ENCODE results near the gene CHST13. TPM values are rescaled to one million over a fixed set of nuclear protein-coding genes. Genes with fewer than 3 reads are reported as not detected.
"Not testable (repeated sequence)": the region's sequence is repeated elsewhere in the genome, so short reads cannot be mapped to it uniquely, and the experiment has no call there.

CHST13 gene
- total and polyA plus RNA-seq, 5 experiments from 2014 or later: 0.14 TPM; not detected in 4

DNA sequence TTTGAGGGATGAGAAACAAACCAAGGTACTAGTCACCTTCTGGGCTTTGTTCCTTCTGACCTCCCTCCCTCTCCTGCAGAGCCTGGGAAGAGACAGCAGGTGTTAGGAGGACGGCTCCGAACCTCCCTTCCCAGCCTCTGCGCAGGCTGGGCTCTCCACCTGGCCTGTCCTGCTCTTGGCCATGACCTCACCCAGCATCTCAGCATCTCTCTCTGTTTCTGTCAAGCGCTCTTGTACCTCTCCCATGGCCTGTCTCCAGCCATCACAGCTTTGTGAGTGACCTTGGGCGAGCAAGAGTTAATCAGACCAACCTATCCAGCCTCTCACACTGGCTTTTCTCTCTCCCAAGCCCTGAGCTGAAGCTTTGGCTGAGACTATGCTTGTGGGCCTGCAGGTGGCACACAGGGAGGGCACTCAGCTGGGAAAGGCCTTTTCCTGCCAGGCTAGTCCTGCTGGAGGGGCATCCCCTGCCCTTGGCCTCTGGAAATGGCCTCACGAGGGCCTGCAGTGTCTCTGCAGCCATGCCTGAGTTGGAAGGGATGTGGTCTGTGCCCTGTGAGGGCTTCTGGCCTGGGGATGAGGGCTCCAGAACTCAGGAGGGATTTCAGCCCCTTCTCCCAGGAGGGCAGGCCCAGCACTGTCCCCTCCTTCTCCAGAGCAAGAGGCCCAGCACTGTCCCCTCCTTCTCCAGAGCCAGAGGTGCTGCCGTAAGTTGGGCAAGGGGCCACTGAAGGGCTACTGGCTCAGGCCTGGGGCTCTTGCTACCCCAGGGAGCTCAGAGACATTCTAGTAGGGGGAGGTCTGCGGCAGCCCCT, 2.1 kb downstream of the CHST13 start:
- Mint-ChIP-seq H3K36me3 (no peaks in the 10 kb centered on the region), H3K9me3 (no peaks in the 10 kb centered on the region), H3K4me1 (peaks cover 0 to 10% (median 3%) of the 10 kb centered on the region in 4 donors), H3K27me3 (peaks cover 4 to 37% (median 14%) of the 10 kb centered on the region in 5 donors), H3K4me3 (no peak overlapping the region), H3K27ac (no peak overlapping the region)
- peak in 1 of 10 donors; percentile 56 for DNase-seq
- POLR2A ChIA-PET: no interaction called here
- no peak for ATAC-seq

DNA sequence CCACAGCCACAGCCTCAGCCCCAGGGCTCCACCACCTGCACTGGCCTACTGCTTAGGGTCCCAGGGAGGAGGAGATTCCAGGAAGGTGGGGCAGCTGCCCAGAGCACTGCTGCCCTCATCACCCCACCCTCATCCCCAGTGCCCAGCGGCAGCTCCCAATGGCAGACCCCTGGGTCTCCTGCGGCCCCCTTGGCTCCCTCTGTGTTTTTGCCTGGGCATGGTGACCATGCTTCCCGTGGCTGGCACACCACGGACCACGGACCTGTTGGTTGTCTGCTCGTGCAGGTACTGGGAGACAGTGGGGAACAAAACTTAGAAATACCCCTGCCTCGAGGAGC, 2.7 kb downstream of the CHST13 start:
- H3K36me3 Mint-ChIP-seq: no peaks in the 10 kb centered on the region

DNA sequence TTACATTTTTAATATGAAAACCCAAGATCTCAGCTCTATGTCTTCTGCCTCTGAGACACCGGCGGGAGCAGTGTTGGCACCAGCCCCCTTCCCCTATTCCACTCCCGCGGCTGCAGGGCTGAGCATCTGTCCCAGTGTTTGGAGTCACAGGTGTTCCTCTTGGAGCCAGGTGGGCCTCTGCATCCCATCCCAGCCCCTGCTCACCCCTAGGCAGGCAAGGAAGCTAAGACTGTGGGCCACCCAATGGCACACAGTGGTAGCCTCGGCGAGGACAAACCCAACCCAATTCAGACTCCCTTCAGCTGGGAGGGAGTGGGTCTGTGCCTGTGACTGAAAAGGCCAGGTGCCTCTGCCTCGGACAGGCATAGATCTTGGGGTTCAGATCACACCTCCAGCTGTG, 3.1 kb downstream of the CHST13 start:
- H3K9me3 Mint-ChIP-seq: no peaks in the 10 kb centered on the region
- peaks cover 4 to 32% (median 13%) of the 10 kb centered on the region in 5 donors for H3K27me3 Mint-ChIP-seq
- no peak overlapping the region for H3K27ac Mint-ChIP-seq
- H3K4me3 Mint-ChIP-seq: no peak overlapping the region
- H3K4me1 Mint-ChIP-seq: peaks cover 0 to 10% (median 3%) of the 10 kb centered on the region in 4 donors
- no peaks in the 10 kb centered on the region for H3K36me3 Mint-ChIP-seq
- POLR2A ChIA-PET: no interaction called here
- no peak for ATAC-seq
- peak in 1 of 10 donors; percentile 50 for DNase-seq

More for the DNA sequence above, 2.7 kb downstream of the CHST13 start:
- peaks cover 4 to 36% (median 14%) of the 10 kb centered on the region in 5 donors for H3K27me3 Mint-ChIP-seq
- H3K4me3 Mint-ChIP-seq: no peak overlapping the region
- no peak overlapping the region for H3K27ac Mint-ChIP-seq
- H3K9me3 Mint-ChIP-seq: no peaks in the 10 kb centered on the region
- DNase-seq (no peak), ATAC-seq (no peak)
- POLR2A ChIA-PET: no interaction called here
- peaks cover 0 to 10% (median 3%) of the 10 kb centered on the region in 4 donors for H3K4me1 Mint-ChIP-seq

DNA sequence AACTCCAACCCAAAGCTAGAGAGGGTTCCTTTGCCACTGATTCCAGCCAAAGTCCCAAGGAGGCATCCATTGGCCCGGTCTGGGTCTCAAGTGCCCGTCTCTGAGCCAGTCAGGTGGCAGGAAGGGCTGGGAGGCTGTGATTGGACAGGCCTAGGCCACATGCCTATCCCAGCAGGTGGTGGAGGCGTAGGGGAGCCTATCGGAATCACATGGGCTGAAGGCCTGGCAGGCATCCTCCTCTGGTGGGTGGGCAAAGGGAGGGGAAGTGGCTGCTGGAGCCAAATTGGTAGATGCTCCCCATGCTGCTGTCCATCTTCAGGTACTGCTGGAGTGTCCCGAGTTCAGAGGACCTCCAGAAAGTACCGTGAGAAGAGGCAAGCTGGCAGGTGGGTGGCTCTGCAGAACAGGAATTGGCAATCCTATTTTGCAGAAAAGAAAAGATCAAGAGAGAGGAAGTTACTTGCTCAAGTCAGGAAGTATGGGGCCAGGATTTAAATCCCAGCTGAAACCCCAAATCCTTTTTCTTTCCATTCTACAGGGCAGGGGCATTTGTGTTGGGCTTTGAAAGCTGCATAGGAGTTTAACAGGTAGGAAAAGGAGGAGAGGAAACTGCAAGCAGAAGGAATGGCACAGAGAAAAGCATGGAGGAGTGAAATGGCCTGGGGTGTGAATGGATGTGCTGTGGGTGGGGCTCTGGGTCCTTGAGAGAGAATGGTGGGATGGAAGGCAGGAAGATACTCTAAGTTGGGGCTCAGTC, 3.7 kb downstream of the CHST13 start:
- H3K4me3 Mint-ChIP-seq: no peak overlapping the region
- DNase-seq: peak in 1 of 10 donors; percentile 35
- peaks cover 0 to 10% (median 0%) of the 10 kb centered on the region in 4 donors for H3K4me1 Mint-ChIP-seq
- H3K27me3 Mint-ChIP-seq: peaks cover 2 to 26% (median 7%) of the 10 kb centered on the region in 5 donors
- POLR2A ChIA-PET: no interaction called here
- H3K27ac Mint-ChIP-seq: peak overlapping the region in 2 of 10 donors; percentile 13 to 28
- no peaks in the 10 kb centered on the region for H3K36me3 Mint-ChIP-seq
- ATAC-seq: no peak
- H3K9me3 Mint-ChIP-seq: no peaks in the 10 kb centered on the region

DNA sequence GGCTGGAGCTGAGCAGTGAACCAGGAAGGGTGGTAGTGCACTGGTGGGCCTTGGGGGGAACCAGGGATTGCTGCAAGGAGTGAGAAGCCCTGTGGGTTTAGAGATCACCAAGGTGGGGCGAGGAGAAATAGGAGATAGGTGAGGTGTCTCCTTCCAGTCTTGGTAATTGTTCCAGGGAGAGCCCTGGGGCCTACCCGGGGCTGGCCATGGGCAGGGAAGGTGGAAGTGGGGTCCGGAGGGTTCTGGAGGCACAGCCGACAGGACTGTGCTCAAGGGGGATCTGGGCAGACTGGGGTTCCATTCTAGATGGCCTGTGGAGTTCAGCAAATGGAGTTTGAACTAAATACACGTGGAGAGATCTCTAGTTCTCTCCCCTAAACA, 4.5 kb downstream of the CHST13 start:
- POLR2A ChIA-PET: no interaction called here
- peak in 1 of 10 donors; percentile 43 for DNase-seq
- H3K9me3 Mint-ChIP-seq: no peaks in the 10 kb centered on the region
- H3K4me3 Mint-ChIP-seq: no peak overlapping the region
- H3K36me3 Mint-ChIP-seq: no peaks in the 10 kb centered on the region
- no peak overlapping the region for H3K27ac Mint-ChIP-seq
- no peak for ATAC-seq
- peaks cover 0 to 10% (median 0%) of the 10 kb centered on the region in 4 donors for H3K4me1 Mint-ChIP-seq
- H3K27me3 Mint-ChIP-seq: peaks cover 0 to 18% (median 2%) of the 10 kb centered on the region in 5 donors

DNA sequence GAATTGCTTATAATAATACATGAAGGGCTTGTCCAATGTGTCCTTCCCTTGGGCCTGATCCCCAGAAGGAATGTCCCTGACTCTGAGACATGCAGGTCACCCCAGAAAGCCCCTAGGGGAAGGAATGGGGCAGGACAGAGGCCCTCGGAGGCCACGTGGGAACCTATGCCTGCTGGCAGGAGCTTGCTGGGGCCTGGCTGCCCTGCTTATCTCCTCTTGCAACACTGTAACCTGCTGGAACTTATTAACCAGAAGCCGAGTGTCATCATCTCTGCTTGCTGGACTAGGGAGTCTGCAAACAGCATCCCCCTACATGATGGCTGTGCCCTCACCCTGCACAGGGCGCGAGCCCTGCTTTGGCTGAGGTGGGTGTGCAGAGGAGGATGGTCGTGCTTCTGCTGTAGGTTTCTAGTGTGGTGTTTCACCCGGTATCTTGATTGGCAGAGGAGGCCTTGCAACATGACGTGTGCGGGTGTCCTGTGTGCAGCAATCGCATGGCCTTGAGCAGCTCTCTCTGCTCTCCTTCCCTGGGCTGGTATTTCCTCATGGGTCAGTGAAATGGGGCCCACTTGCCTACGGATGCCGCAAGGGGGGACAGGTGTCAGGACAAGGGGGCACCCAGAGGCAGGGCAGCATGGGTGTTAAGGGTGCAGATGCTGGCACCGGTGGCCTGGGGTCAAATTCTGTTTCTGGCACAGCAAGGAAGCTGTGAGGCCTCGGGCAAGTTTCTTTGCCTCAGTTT, 5.0 kb downstream of the CHST13 start:
- DNase-seq (peak in 1 of 10 donors; percentile 44), ATAC-seq (no peak)
- Mint-ChIP-seq H3K9me3 (no peaks in the 10 kb centered on the region), H3K27ac (peak overlapping the region in 1 of 10 donors; percentile 1), H3K4me3 (no peak overlapping the region), H3K4me1 (peaks cover 0 to 10% (median 0%) of the 10 kb centered on the region in 4 donors), H3K36me3 (no peaks in the 10 kb centered on the region), H3K27me3 (peaks cover 0 to 18% (median 2%) of the 10 kb centered on the region in 5 donors)
- POLR2A ChIA-PET: no interaction called here

DNA sequence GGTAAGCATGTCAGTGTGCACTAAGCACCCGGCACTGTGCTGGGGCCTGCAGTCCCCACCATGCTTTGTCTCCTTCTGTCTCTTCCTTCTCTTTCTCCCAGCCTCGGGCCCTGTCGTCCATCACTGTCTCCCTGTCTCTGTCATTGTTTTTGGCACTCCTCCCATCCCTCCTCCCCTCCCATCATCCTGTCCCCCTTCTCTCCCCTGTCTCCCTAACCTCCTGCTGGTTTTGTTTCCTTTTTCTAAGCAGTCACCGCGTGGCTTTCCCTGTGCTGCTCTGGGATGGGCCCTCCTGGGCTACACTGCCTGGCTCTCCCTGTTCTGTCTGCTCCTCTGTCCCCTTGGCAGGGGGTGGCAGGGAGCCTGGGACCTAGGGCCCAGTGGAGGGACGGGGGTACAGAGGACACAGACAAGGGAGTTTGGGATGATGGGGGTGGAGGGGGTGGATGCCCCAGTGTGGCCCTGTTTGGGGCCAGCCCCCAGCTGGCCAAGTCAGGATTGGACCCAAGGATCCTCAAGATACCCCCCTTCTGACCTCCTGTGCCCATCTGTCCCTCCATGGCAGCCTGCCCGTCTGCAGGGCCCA, 5.7 kb downstream of the CHST13 start:
- Mint-ChIP-seq H3K36me3 (no peaks in the 10 kb centered on the region), H3K4me3 (no peak overlapping the region), H3K9me3 (no peaks in the 10 kb centered on the region), H3K27me3 (peaks cover 0 to 23% (median 5%) of the 10 kb centered on the region in 5 donors), H3K4me1 (peaks cover 0 to 10% (median 0%) of the 10 kb centered on the region in 4 donors), H3K27ac (no peak overlapping the region)
- POLR2A ChIA-PET: no interaction called here
- ATAC-seq (no peak), DNase-seq (peak in 1 of 10 donors; percentile 50)

DNA sequence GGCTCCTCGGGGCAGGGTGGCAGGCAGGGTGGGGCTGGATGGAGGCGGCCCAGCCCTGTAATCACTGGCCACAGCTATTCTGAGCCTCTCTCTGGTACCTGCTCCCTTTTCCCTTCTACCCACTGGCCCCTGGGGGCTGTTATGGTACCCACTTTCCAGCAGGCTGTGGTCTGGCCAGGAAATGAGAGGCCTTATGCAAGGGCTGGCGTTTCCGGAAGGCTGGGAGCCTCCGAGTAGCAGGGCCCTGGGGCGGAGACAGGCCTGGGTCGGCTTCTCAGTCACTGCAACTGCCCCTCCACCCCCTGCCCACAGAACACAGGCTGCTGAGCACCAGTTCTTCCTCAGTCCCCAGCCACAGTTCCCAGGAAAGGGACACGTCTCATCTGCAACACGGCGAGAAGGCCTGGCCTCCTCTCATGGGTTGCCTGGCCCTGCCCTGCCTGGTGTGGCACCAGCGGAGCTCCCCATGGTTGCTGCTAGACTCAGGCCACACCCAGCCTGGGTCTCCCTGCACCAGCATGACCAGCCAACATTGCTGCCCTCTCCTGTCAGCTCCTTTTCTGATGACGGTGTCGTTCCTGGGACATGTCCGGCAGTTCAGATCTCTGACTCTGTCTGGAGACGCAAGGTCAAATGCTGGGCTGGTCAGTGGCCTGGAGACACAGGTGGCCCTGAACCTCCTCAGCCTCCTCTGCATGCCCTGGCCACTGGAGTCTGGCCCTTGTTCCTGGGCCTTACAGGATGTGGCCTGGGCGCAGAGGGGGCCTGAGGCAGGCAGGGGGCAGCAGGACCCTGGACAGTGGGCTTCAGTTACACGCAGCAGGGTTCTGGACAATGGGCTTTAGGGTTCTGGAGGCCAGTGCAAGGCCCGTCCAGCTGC, 6.5 kb downstream of the CHST13 start:
- Mint-ChIP-seq H3K27ac (peak overlapping the region in 1 of 10 donors; percentile 26), H3K27me3 (peaks cover 0 to 23% (median 6%) of the 10 kb centered on the region in 5 donors), H3K9me3 (no peaks in the 10 kb centered on the region), H3K36me3 (no peaks in the 10 kb centered on the region), H3K4me3 (no peak overlapping the region), H3K4me1 (peaks cover 0 to 10% (median 0%) of the 10 kb centered on the region in 4 donors)
- ATAC-seq (no peak), DNase-seq (peak in 1 of 10 donors; percentile 59)
- POLR2A ChIA-PET: no interaction called here

DNA sequence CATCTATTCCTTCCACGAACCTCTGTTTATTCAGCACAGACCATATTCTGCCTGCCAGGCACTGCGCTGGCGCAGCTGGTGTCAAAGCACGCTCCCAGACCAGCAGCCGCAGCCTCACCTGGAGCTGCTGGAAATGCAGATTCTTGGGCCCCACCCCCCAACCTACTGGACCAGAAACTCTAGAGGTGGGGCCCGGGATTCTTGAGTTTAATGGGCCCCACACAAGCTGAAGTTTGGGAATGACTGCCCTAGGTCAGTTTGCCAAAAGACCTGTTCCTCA, 7.0 kb downstream of the CHST13 start:
- Mint-ChIP-seq H3K27me3 (peaks cover 0 to 19% (median 7%) of the 10 kb centered on the region in 5 donors), H3K4me3 (no peak overlapping the region), H3K4me1 (peaks cover 0 to 10% (median 0%) of the 10 kb centered on the region in 4 donors), H3K27ac (no peak overlapping the region), H3K36me3 (no peaks in the 10 kb centered on the region), H3K9me3 (no peaks in the 10 kb centered on the region)
- POLR2A ChIA-PET: no interaction called here
- DNase-seq (peak in 1 of 10 donors; percentile 21), ATAC-seq (no peak)

DNA sequence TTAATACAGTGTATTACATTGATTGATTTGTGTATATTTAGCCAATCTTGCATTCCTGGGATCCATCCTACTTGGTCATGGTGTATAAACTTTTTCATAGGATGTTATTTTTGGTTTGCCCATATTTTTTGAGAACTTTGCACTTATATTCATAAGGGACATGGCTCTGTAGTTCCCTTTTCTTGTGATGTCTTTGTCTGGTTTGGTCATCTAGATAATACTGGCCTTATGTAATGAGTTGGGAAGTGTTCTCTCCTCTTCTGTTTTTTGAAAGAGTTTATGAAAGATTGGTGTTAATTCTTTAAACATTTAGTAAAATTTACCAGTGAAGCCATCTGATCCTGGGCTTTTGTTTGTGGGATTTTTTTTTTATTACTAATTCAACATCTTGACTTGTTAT, 9.6 kb downstream of the CHST13 start:
- POLR2A ChIA-PET: no interaction called here
- Mint-ChIP-seq H3K4me1 (peaks cover 0 to 9% (median 0%) of the 10 kb centered on the region in 4 donors), H3K27ac (no peak overlapping the region)

DNA sequence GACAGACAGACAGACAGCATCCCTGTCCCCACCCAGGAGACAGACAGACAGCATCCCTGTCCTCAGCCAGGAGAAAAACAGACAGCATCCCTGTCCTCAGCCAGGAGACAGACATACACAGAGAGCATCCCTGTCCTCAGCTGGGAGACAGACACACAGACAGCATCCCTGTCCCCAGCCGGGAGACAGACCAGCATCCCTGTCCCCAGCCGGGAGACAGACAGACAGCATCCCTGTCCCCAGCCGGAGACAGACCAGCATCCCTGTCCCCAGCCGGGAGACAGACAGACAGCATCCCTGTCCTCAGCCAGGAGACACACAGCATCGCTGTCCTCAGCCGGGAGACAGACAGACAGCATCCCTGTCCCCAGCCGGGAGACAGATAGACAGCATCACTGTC, 10.8 kb downstream of the CHST13 start:
- H3K4me1 Mint-ChIP-seq, H3K9me3 Mint-ChIP-seq, ATAC-seq, POLR2A ChIA-PET, DNase-seq, H3K27ac Mint-ChIP-seq, H3K4me3 Mint-ChIP-seq, H3K36me3 Mint-ChIP-seq: not testable (repeated sequence)
- peaks cover 1 to 18% (median 11%) of the 10 kb centered on the region in 5 donors for H3K27me3 Mint-ChIP-seq

More for the DNA sequence above, 9.6 kb downstream of the CHST13 start:
- Mint-ChIP-seq H3K36me3 (no peaks in the 10 kb centered on the region), H3K27me3 (peaks cover 1 to 18% (median 11%) of the 10 kb centered on the region in 5 donors), H3K4me3 (no peak overlapping the region), H3K9me3 (no peaks in the 10 kb centered on the region)
- ATAC-seq (no peak), DNase-seq (no peak)

DNA sequence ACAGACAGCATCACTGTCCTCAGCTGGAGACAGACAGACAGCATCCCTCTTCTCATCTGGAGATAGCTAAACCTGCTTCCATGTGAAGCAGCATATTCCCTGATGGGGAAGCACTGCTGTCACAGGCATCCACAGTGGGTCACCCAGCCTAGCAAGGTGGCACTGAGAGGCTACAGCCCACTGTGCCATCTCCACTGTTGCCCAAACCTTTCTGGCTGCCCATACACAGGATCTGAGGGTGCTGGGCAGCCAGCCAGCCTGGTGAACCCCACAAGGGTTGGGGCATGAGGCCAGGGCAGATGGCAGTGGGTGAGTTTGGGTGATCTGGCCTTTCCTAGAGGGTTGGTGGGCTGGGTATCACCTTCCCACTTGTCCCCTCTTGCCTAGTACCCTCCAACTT, 11.7 kb downstream of the CHST13 start:
- H3K27me3 Mint-ChIP-seq: peaks cover 1 to 21% (median 14%) of the 10 kb centered on the region in 5 donors
- no peak overlapping the region for H3K27ac Mint-ChIP-seq
- no peak overlapping the region for H3K4me3 Mint-ChIP-seq
- DNase-seq (no peak), ATAC-seq (no peak)
- peaks cover 0 to 5% (median 2%) of the 10 kb centered on the region in 4 donors for H3K4me1 Mint-ChIP-seq
- POLR2A ChIA-PET: no interaction called here
- H3K36me3 Mint-ChIP-seq: no peaks in the 10 kb centered on the region
- H3K9me3 Mint-ChIP-seq: no peaks in the 10 kb centered on the region

Measured in naive thymus-derived CD8-positive, alpha-beta T cell (primary cell).